GM23338 (cell line): Measurements from ENCODE around the gene CACNB2. TPM values are rescaled to one million over a fixed set of nuclear protein-coding genes. Genes with fewer than 3 reads are reported as not detected.

Experiments used
- ATAC-seq: fragments of 200-7000 bp; cut with Tn5 transposase; 3 replicates; pipeline ENCODE4 v1.9.1; 2020
- DNase-seq: peaks from one replicate; pipeline ENCODE4 v3.0.0-alpha.2; 2015; ENCODE audit warnings: low spot score
- H2AFZ ChIP-seq: fragments of 200-600 bp; sonication (generic); 2 replicates; pipeline ENCODE4 v1.8.0; 2016; ENCODE audit warnings: antibody characterized with exemption, mild to moderate bottlenecking, moderate library complexity
- H3F3A ChIP-seq: fragments of 200-600 bp; sonication (generic); replicated peaks from 2 replicates; pipeline ENCODE4 v1.8.0; 2017; ENCODE audit warnings: antibody characterized with exemption, mixed run types, low read depth
- H3K27ac ChIP-seq: fragments of 200-600 bp; sonication (generic); 2 replicates; pipeline ENCODE4 v1.6.1; 2016; ENCODE audit warnings: low read depth
- H3K27me3 ChIP-seq: fragments of 200-600 bp; sonication (generic); 2 replicates; pipeline ENCODE4 v1.8.0; 2016; ENCODE audit warnings: mild to moderate bottlenecking, mixed run types, moderate library complexity; ENCODE audit not compliant: insufficient read depth
- H3K36me3 ChIP-seq: fragments of 200-600 bp; sonication (generic); 2 replicates; pipeline ENCODE4 v1.8.0; 2016; ENCODE audit warnings: mild to moderate bottlenecking; ENCODE audit not compliant: insufficient read depth
- H3K4me1 ChIP-seq: fragments of 200-600 bp; sonication (generic); 2 replicates; pipeline ENCODE4 v1.8.0; 2016; ENCODE audit warnings: mild to moderate bottlenecking, moderate library complexity; ENCODE audit not compliant: insufficient read depth
- H3K4me2 ChIP-seq: fragments of 200-600 bp; sonication (generic); 2 replicates; pipeline ENCODE4 v1.7.1; 2017; ENCODE audit warnings: mixed run types
- H3K4me3 ChIP-seq: fragments of 200-600 bp; sonication (generic); 2 replicates; pipeline ENCODE4 v1.6.1; 2016; ENCODE audit warnings: mixed run types
- H3K79me2 ChIP-seq: fragments of 200-600 bp; sonication (generic); replicated peaks from 2 replicates; pipeline ENCODE4 v1.8.0; 2017; ENCODE audit warnings: mild to moderate bottlenecking; ENCODE audit not compliant: insufficient read depth
- H3K9me2 ChIP-seq: fragments of 200-600 bp; sonication (generic); 2 replicates; pipeline ENCODE4 v1.8.0; 2017; ENCODE audit not compliant: insufficient read depth
- H4K20me1 ChIP-seq: fragments of 200-600 bp; sonication (generic); replicated peaks from 2 replicates; pipeline ENCODE4 v1.8.0; 2017; ENCODE audit warnings: mild to moderate bottlenecking; ENCODE audit not compliant: insufficient read depth
- H3K27ac Mint-ChIP-seq: 2 replicates; pipeline ENCODE4 v1.8.0; 2020; ENCODE audit warnings: inconsistent platforms, mild to moderate bottlenecking, moderate library complexity, mixed read lengths
- H3K27me3 Mint-ChIP-seq: 3 replicates; pipeline ENCODE4 v1.8.0; 2022; ENCODE audit warnings: low read depth, mild to moderate bottlenecking, moderate library complexity, mixed read lengths, inconsistent platforms; ENCODE audit not compliant: insufficient read depth, poor library complexity
- H3K36me3 Mint-ChIP-seq: 3 replicates; pipeline ENCODE4 v1.8.0; 2021; ENCODE audit warnings: low read depth, mild to moderate bottlenecking, inconsistent platforms, moderate library complexity, mixed read lengths
- H3K4me1 Mint-ChIP-seq: 3 replicates; pipeline ENCODE4 v1.8.0; 2020; ENCODE audit warnings: mild to moderate bottlenecking, inconsistent platforms, mixed read lengths
- H3K4me3 Mint-ChIP-seq: 3 replicates; pipeline ENCODE4 v1.8.0; 2021; ENCODE audit warnings: moderate library complexity, mild to moderate bottlenecking, inconsistent platforms, mixed read lengths
- H3K9me3 Mint-ChIP-seq: 3 replicates; pipeline ENCODE4 v1.8.0; 2020; ENCODE audit warnings: moderate library complexity, mild to moderate bottlenecking, inconsistent platforms, mixed read lengths
- CREB1 ChIP-seq: fragments of 250-450 bp; sonication (Bioruptor Pico); IDR thresholded peaks from 2 replicates; pipeline ENCODE4 v1.5.0; 2020; ENCODE audit warnings: low read depth, mild to moderate bottlenecking, moderate library complexity
- EZH2 ChIP-seq: fragments of 200-600 bp; sonication (generic); IDR thresholded peaks from one replicate; pipeline ENCODE4 v1.8.0; 2017; ENCODE audit warnings: antibody characterized with exemption, mild to moderate bottlenecking, low read depth; ENCODE audit not compliant: unreplicated experiment
- JUNB ChIP-seq: IDR thresholded peaks from one replicate; pipeline ENCODE4 v1.6.1; 2016; ENCODE audit warnings: antibody characterized with exemption; ENCODE audit not compliant: unreplicated experiment
- NANOG ChIP-seq: IDR thresholded peaks from 2 replicates; pipeline ENCODE4 v1.6.1; 2016; ENCODE audit warnings: antibody characterized with exemption, borderline replicate concordance
- POLR2AphosphoS5 ChIP-seq: IDR thresholded peaks from 2 replicates; pipeline ENCODE4 v1.6.1; 2016; ENCODE audit warnings: antibody characterized with exemption, low read depth
- ZNF114 ChIP-seq: fragments of 250-450 bp; sonication (Bioruptor Pico); IDR thresholded peaks from 2 replicates; pipeline ENCODE4 v1.5.0; 2020; ENCODE audit warnings: mild to moderate bottlenecking, moderate library complexity
- polyA plus RNA-seq: library from polyadenylated mRNA; unstranded; fragments of >200 nt; fragmentation: Nextera tagmentation; extraction: Ambion mirVana; gene quantifications from 2 replicates; pipeline ENCODE4 v1.2.1, GENCODE V29; 2016
- total RNA-seq: library from RNA; depleted of rRNA; stranded (reverse); fragments of >200 nt; shearing (Covaris generic); gene quantifications from 2 replicates; pipeline ENCODE4 v1.2.3, GENCODE V29; 2014
- TF ChIP-seq, protein P1 (sequence below): IDR thresholded peaks from one replicate; pipeline ENCODE4 v1.6.1; 2018; ENCODE audit warnings: antibody characterized with exemption; ENCODE audit not compliant: unreplicated experiment
- TF ChIP-seq, protein P2 (sequence below): IDR thresholded peaks from 2 replicates; pipeline ENCODE4 v1.6.1; 2016; ENCODE audit warnings: antibody characterized with exemption
- TF ChIP-seq, protein P3 (sequence below): fragments of 250-450 bp; sonication (Bioruptor Pico); IDR thresholded peaks from 2 replicates; pipeline ENCODE4 v1.5.0; 2020; ENCODE audit warnings: mild to moderate bottlenecking, moderate library complexity

Gene CACNB2
- total and polyA plus RNA-seq, 2 experiments from 2014 or later: 5.0 to 5.9 TPM

DNA sequence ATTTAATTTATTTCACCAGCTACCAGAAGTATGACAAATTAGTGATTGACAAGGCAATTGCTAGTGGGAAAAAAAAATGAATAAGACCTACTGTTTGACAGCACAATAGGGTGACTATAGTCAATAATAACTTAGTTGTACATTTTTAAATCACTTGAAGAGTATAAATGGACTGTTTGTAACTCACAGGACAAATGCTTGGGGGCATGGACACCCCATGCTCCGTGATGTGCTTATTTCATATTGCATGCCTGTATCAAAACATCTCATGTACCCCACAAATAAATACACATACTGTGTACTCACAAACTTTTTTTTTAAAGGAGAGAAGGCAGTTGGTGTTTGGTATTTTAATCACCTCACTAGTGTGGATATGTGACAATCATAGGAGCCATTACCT, 181.1 kb downstream of the CACNB2 start:
- no peaks in the 10 kb centered on the region for H3K9me2 ChIP-seq
- no peak for TF ChIP-seq EZH2
- TF ChIP-seq, protein P1, sequence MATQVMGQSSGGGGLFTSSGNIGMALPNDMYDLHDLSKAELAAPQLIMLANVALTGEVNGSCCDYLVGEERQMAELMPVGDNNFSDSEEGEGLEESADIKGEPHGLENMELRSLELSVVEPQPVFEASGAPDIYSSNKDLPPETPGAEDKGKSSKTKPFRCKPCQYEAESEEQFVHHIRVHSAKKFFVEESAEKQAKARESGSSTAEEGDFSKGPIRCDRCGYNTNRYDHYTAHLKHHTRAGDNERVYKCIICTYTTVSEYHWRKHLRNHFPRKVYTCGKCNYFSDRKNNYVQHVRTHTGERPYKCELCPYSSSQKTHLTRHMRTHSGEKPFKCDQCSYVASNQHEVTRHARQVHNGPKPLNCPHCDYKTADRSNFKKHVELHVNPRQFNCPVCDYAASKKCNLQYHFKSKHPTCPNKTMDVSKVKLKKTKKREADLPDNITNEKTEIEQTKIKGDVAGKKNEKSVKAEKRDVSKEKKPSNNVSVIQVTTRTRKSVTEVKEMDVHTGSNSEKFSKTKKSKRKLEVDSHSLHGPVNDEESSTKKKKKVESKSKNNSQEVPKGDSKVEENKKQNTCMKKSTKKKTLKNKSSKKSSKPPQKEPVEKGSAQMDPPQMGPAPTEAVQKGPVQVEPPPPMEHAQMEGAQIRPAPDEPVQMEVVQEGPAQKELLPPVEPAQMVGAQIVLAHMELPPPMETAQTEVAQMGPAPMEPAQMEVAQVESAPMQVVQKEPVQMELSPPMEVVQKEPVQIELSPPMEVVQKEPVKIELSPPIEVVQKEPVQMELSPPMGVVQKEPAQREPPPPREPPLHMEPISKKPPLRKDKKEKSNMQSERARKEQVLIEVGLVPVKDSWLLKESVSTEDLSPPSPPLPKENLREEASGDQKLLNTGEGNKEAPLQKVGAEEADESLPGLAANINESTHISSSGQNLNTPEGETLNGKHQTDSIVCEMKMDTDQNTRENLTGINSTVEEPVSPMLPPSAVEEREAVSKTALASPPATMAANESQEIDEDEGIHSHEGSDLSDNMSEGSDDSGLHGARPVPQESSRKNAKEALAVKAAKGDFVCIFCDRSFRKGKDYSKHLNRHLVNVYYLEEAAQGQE: no peak
- no peak for TF ChIP-seq ZNF114 (CRISPR knock-in tag)
- TF ChIP-seq CREB1 (CRISPR knock-in tag): no peak
- TF ChIP-seq JUNB: no peak
- Mint-ChIP-seq H3K4me1 (no peaks in the 10 kb centered on the region; the same call in 2 of the 3 replicates), H3K27ac (no peak overlapping the region), H3K9me3 (no peaks in the 10 kb centered on the region; the same call in 2 of the 3 replicates), H3K27me3 (no peaks in the 10 kb centered on the region), H3K36me3 (no peaks in the 10 kb centered on the region), H3K4me3 (no peak overlapping the region)
- H3K4me2 ChIP-seq: no peak overlapping the region
- H4K20me1 ChIP-seq: no peaks in the 10 kb centered on the region
- H3K27ac ChIP-seq: no peak overlapping the region
- DNase-seq: no peak
- ATAC-seq: no peak
- H3K27me3 ChIP-seq: no peaks in the 10 kb centered on the region
- H2AFZ ChIP-seq: no peak overlapping the region
- H3K36me3 ChIP-seq: no peaks in the 10 kb centered on the region
- no peaks in the 10 kb centered on the region for H3F3A ChIP-seq
- no peaks in the 10 kb centered on the region for H3K79me2 ChIP-seq
- no peaks in the 10 kb centered on the region for H3K4me1 ChIP-seq
- H3K4me3 ChIP-seq: no peak overlapping the region

DNA sequence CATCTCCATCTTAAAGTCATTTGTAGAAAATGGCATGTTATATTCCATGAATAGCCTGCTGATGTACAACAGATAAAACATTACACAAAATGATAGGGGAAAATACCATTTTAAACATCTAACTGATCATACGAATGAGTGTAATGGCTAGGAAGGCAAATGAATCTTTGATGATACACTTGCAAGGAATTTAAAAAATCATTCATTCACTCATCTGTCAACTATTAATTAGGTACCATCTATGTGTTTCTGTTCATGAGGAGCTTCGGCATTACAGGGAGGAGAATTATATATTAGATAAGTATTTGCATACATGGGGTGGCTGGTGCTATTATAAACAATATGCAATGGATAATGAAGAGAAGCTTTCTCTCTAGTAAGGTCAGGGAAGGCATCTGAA, 183.7 kb downstream of the CACNB2 start:
- no peaks in the 10 kb centered on the region for H3K9me3 Mint-ChIP-seq
- Histone ChIP-seq H2AFZ (no peak overlapping the region), H3K36me3 (no peaks in the 10 kb centered on the region), H3K4me3 (no peak overlapping the region), H3K27ac (no peak overlapping the region), H3K4me1 (no peaks in the 10 kb centered on the region), H3K79me2 (no peaks in the 10 kb centered on the region), H3K27me3 (no peaks in the 10 kb centered on the region), H3K9me2 (no peaks in the 10 kb centered on the region), H3F3A (no peaks in the 10 kb centered on the region), H4K20me1 (no peaks in the 10 kb centered on the region), H3K4me2 (no peak overlapping the region)
- DNase-seq: no peak
- no peaks in the 10 kb centered on the region for H3K36me3 Mint-ChIP-seq
- no peaks in the 10 kb centered on the region for H3K4me1 Mint-ChIP-seq
- no peak overlapping the region for H3K4me3 Mint-ChIP-seq
- no peak for ATAC-seq
- no peaks in the 10 kb centered on the region for H3K27me3 Mint-ChIP-seq
- H3K27ac Mint-ChIP-seq: no peak overlapping the region
- TF ChIP-seq NANOG (no peak), CREB1 (CRISPR knock-in tag) (no peak), ZNF114 (CRISPR knock-in tag) (no peak), JUNB (no peak), EZH2 (no peak), POLR2AphosphoS5 (no peak)
- TF ChIP-seq, protein P2, sequence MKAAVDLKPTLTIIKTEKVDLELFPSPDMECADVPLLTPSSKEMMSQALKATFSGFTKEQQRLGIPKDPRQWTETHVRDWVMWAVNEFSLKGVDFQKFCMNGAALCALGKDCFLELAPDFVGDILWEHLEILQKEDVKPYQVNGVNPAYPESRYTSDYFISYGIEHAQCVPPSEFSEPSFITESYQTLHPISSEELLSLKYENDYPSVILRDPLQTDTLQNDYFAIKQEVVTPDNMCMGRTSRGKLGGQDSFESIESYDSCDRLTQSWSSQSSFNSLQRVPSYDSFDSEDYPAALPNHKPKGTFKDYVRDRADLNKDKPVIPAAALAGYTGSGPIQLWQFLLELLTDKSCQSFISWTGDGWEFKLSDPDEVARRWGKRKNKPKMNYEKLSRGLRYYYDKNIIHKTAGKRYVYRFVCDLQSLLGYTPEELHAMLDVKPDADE: no peak
- TF ChIP-seq, protein P3, sequence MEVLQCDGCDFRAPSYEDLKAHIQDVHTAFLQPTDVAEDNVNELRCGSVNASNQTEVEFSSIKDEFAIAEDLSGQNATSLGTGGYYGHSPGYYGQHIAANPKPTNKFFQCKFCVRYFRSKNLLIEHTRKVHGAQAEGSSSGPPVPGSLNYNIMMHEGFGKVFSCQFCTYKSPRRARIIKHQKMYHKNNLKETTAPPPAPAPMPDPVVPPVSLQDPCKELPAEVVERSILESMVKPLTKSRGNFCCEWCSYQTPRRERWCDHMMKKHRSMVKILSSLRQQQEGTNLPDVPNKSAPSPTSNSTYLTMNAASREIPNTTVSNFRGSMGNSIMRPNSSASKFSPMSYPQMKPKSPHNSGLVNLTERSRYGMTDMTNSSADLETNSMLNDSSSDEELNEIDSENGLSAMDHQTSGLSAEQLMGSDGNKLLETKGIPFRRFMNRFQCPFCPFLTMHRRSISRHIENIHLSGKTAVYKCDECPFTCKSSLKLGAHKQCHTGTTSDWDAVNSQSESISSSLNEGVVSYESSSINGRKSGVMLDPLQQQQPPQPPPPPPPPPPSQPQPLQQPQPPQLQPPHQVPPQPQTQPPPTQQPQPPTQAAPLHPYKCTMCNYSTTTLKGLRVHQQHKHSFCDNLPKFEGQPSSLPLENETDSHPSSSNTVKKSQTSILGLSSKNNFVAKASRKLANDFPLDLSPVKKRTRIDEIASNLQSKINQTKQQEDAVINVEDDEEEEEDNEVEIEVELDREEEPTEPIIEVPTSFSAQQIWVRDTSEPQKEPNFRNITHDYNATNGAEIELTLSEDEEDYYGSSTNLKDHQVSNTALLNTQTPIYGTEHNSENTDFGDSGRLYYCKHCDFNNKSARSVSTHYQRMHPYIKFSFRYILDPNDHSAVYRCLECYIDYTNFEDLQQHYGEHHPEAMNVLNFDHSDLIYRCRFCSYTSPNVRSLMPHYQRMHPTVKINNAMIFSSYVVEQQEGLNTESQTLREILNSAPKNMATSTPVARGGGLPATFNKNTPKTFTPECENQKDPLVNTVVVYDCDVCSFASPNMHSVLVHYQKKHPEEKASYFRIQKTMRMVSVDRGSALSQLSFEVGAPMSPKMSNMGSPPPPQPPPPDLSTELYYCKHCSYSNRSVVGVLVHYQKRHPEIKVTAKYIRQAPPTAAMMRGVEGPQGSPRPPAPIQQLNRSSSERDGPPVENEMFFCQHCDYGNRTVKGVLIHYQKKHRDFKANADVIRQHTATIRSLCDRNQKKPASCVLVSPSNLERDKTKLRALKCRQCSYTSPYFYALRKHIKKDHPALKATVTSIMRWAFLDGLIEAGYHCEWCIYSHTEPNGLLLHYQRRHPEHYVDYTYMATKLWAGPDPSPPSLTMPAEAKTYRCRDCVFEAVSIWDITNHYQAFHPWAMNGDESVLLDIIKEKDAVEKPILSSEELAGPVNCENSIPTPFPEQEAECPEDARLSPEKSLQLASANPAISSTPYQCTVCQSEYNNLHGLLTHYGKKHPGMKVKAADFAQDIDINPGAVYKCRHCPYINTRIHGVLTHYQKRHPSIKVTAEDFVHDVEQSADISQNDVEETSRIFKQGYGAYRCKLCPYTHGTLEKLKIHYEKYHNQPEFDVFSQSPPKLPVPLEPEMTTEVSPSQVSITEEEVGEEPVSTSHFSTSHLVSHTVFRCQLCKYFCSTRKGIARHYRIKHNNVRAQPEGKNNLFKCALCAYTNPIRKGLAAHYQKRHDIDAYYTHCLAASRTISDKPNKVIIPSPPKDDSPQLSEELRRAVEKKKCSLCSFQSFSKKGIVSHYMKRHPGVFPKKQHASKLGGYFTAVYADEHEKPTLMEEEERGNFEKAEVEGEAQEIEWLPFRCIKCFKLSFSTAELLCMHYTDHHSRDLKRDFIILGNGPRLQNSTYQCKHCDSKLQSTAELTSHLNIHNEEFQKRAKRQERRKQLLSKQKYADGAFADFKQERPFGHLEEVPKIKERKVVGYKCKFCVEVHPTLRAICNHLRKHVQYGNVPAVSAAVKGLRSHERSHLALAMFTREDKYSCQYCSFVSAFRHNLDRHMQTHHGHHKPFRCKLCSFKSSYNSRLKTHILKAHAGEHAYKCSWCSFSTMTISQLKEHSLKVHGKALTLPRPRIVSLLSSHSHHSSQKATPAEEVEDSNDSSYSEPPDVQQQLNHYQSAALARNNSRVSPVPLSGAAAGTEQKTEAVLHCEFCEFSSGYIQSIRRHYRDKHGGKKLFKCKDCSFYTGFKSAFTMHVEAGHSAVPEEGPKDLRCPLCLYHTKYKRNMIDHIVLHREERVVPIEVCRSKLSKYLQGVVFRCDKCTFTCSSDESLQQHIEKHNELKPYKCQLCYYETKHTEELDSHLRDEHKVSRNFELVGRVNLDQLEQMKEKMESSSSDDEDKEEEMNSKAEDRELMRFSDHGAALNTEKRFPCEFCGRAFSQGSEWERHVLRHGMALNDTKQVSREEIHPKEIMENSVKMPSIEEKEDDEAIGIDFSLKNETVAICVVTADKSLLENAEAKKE: no peak
